Adrenal gland (tissue), 5 donors: Measurements from ENCODE around the gene SLC41A2.

Experiments used
- CTCF ChIP-seq, 6 experiments: fragments of 450-650 bp in 4 of 6; fragments of 200-600 bp in 2 of 6; sonication (generic) in 1 of 6; IDR thresholded peaks; 1 replicate in 5 of 6; 2 replicates in 1 of 6; pipeline versions ENCODE4 v1.5.1 to v1.8.0; 2016 to 2021; ENCODE audit warnings: antibody characterized with exemption in 6 of 6, mild to moderate bottlenecking in 2 of 6, moderate library complexity in 1 of 6
- POLR2A ChIP-seq, 2 donors: fragments of 450-650 bp; IDR thresholded peaks; one replicate each; pipeline ENCODE4 v1.6.1; 2017; ENCODE audit warnings: antibody characterized with exemption in 2 of 2, mild to moderate bottlenecking in 2 of 2, moderate library complexity in 1 of 2
- donor health status: DM: no; HTN: no; CAD: no.

- TF ChIP-seq POLR2A (IDR thresholded peaks at IDR 0.05) = no peak
- no peak for TF ChIP-seq CTCF (IDR thresholded peaks at IDR 0.05)
Observed at GRCh38 chr12:104910196-104910840, 47.8 kb downstream of the SLC41A2 start.
